Adrenal gland (tissue), 5 donors: ENCODE results near the gene IST1.

Experiments
- POLR2A ChIP-seq, 2 donors: fragments of 450-650 bp; IDR thresholded peaks; one replicate each; pipeline ENCODE4 v1.6.1; 2017; ENCODE audit warnings: antibody characterized with exemption in 2 of 2, mild to moderate bottlenecking in 2 of 2, moderate library complexity in 1 of 2
- TF ChIP-seq, protein P1 (sequence below), 6 experiments: fragments of 450-650 bp in 4 of 6; fragments of 200-600 bp in 2 of 6; sonication (generic) in 1 of 6; IDR thresholded peaks; 1 replicate in 5 of 6; 2 replicates in 1 of 6; pipeline versions ENCODE4 v1.5.1 to v1.8.0; 2016 to 2021; ENCODE audit warnings: antibody characterized with exemption in 6 of 6, mild to moderate bottlenecking in 2 of 6, moderate library complexity in 1 of 6
- donor health status: DM: no; HTN: no; CAD: no.

DNA sequence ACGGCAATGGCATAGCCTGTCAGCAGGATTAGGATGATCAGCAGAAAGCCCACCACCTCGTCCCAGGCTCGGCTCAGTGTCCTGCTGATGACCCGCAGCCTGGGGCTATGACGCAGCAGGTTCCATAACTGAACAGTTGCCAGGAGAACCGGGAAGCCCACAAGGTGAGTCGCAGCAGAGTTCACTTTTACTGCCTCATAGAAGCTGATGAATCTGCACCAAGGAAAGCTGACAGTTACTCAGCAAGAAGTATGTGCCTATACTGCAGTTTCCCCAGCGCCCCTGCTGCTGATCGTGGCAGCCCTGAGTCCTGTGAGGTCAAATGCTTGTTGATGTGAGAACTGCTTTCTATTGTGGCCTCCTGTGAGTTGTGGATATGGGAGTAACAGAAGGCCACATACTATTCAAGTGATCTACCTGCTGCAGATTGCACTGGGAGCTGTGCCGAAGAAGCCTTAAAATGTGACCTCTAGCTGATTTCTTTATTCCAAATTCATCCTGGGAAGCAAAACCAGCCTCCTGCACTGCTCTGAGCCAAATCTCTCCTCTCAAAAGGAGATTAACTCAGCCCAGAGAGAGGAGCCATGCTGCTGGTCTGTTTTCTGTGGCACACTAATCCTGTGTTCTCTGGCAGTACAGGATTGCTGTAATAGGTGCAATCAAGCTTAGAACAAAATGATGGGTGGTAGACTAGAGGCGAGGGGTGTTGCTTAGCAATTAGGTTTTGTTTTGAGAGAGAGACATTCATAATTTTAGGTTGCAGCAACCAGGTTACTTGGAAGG, 38.8 kb downstream of the IST1 start:
- TF ChIP-seq, protein P1, sequence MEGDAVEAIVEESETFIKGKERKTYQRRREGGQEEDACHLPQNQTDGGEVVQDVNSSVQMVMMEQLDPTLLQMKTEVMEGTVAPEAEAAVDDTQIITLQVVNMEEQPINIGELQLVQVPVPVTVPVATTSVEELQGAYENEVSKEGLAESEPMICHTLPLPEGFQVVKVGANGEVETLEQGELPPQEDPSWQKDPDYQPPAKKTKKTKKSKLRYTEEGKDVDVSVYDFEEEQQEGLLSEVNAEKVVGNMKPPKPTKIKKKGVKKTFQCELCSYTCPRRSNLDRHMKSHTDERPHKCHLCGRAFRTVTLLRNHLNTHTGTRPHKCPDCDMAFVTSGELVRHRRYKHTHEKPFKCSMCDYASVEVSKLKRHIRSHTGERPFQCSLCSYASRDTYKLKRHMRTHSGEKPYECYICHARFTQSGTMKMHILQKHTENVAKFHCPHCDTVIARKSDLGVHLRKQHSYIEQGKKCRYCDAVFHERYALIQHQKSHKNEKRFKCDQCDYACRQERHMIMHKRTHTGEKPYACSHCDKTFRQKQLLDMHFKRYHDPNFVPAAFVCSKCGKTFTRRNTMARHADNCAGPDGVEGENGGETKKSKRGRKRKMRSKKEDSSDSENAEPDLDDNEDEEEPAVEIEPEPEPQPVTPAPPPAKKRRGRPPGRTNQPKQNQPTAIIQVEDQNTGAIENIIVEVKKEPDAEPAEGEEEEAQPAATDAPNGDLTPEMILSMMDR (IDR thresholded peaks at IDR 0.05), result no peak
- no peak for TF ChIP-seq POLR2A (IDR thresholded peaks at IDR 0.05)
